HL-60 (cell line): ENCODE results near the gene DISP3.

Experiments used
- DNase-seq, 2 experiments: peaks; one replicate each; pipeline ENCODE4 v3.0.0-alpha.2; 2010 to 2020; ENCODE audit warnings: low read depth in 1 of 2, low spot score in 1 of 2
- H3K27ac ChIP-seq: fragments of 250-450 bp; sonication (Bioruptor Pico); replicated peaks from 2 replicates; pipeline ENCODE4 v1.5.1; 2020; ENCODE audit warnings: mild to moderate bottlenecking, moderate library complexity
- H3K27me3 ChIP-seq: fragments of 250-450 bp; sonication (Bioruptor Pico); 2 replicates; pipeline ENCODE4 v1.5.1; 2021; ENCODE audit warnings: mild to moderate bottlenecking, moderate library complexity; ENCODE audit not compliant: insufficient read depth, poor library complexity, severe bottlenecking
- H3K4me3 ChIP-seq: replicated peaks from 2 replicates; pipeline ENCODE4 v1.5.1; 2011; ENCODE audit warnings: mild to moderate bottlenecking, control low read depth, low read length; ENCODE audit not compliant: insufficient read depth
- CTCF ChIP-seq: IDR thresholded peaks from one replicate; pipeline ENCODE4 v1.5.1; 2011; ENCODE audit warnings: low read length, control low read depth, inconsistent platforms; ENCODE audit not compliant: insufficient read depth
- GABPA ChIP-seq: IDR thresholded peaks from 2 replicates; pipeline ENCODE4 v1.6.1; 2012; ENCODE audit warnings: low read depth
- POLR2AphosphoS5 ChIP-seq: IDR thresholded peaks from 2 replicates; pipeline ENCODE4 v1.6.1; 2012; ENCODE audit warnings: low read depth
- SPI1 ChIP-seq: IDR thresholded peaks from 2 replicates; pipeline ENCODE4 v1.6.1; 2012; ENCODE audit warnings: low read depth, mild to moderate bottlenecking, borderline replicate concordance
- TF ChIP-seq, protein P1 (sequence below): IDR thresholded peaks from 2 replicates; pipeline ENCODE4 v1.6.1; 2012; ENCODE audit warnings: low read depth; ENCODE audit not compliant: insufficient replicate concordance

Gene DISP3

DNA sequence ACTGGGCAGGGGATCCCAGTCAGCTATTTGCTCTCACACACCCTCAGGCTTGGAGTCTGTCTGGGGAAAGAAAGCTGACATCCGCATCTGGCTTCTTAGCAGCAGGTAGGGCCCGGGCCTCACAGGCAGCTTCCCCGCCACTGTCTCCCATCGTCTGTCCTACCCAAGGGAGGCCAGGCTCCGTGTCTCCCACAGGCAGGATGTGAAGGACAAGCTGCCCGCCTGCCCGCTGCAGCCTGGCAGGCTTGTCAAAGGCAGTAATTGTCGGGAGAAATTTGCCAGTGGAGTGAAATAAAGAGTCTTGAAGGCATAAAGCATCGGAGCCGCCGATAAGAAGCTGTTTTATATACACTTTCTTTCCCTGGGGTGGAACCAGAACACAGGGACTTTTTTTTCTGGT is 44.0 kb upstream of the DISP3 start:
- Histone ChIP-seq H3K4me3 (no peak overlapping the region), H3K27ac (no peak overlapping the region), H3K27me3 (no peaks in the 10 kb centered on the region)
- no peak for DNase-seq
- no peak for TF ChIP-seq SPI1
- TF ChIP-seq GABPA: no peak
- no peak for TF ChIP-seq POLR2AphosphoS5
- TF ChIP-seq CTCF: no peak
- TF ChIP-seq, protein P1, sequence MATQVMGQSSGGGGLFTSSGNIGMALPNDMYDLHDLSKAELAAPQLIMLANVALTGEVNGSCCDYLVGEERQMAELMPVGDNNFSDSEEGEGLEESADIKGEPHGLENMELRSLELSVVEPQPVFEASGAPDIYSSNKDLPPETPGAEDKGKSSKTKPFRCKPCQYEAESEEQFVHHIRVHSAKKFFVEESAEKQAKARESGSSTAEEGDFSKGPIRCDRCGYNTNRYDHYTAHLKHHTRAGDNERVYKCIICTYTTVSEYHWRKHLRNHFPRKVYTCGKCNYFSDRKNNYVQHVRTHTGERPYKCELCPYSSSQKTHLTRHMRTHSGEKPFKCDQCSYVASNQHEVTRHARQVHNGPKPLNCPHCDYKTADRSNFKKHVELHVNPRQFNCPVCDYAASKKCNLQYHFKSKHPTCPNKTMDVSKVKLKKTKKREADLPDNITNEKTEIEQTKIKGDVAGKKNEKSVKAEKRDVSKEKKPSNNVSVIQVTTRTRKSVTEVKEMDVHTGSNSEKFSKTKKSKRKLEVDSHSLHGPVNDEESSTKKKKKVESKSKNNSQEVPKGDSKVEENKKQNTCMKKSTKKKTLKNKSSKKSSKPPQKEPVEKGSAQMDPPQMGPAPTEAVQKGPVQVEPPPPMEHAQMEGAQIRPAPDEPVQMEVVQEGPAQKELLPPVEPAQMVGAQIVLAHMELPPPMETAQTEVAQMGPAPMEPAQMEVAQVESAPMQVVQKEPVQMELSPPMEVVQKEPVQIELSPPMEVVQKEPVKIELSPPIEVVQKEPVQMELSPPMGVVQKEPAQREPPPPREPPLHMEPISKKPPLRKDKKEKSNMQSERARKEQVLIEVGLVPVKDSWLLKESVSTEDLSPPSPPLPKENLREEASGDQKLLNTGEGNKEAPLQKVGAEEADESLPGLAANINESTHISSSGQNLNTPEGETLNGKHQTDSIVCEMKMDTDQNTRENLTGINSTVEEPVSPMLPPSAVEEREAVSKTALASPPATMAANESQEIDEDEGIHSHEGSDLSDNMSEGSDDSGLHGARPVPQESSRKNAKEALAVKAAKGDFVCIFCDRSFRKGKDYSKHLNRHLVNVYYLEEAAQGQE: no peak

- no peak overlapping the region for H3K4me3 ChIP-seq
- no peak for TF ChIP-seq GABPA
- no peak for TF ChIP-seq CTCF
- TF ChIP-seq SPI1: no peak
- no peak for TF ChIP-seq POLR2AphosphoS5
- TF ChIP-seq, protein P1: no peak
- no peak for DNase-seq
- no peak overlapping the region for H3K27ac ChIP-seq
- H3K27me3 ChIP-seq: no peaks in the 10 kb centered on the region
Observed at GRCh38 chr1:11438996-11439395, 40.0 kb upstream of the DISP3 start.

DNA sequence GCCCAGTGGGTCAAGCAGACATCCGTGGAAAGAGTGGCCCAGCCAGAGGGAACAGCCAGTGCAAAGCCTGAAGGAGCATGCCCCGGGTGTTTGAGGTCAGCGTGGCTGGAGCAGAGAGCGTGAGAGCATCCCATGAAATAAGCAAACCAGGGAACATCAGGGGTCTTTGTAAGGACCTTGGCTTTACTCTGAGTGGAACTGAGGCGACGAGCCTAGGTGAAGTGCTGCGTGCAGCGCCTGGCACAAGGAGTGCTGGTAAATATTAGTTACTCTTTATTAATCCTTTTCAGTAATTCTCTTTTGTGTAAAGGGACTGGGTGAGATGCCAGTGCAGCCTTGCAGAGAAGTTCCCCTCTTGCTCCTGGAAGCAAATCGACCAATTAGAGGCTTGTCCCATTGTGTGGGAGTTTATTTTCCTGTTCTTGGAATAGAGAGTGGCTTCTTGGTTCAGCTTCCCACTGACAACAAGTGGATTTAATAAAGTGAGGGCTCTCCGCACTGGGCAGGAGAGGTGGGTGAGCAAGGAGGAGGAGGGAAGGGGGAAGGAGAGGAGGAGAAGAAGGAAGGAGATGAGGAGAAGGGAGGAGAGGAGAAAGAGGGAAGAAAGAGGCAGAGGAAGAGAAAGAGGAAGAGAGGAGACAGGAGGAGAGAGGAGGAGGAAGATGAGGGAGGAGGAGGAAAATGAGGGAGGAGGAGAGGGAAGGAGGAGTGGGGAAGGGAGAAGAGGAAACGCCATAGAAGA is 37.6 kb upstream of the DISP3 start:
- no peak overlapping the region for H3K27ac ChIP-seq
- H3K4me3 ChIP-seq: no peak overlapping the region
- TF ChIP-seq, protein P1: no peak
- no peak for TF ChIP-seq CTCF
- TF ChIP-seq SPI1: no peak
- TF ChIP-seq POLR2AphosphoS5: no peak
- TF ChIP-seq GABPA: no peak
- no peak for DNase-seq
- H3K27me3 ChIP-seq: no peaks in the 10 kb centered on the region
